Amniotic stem cell (primary cell): ENCODE results near the gene DYSF.

Source experiments
- DNase-seq: peaks from one replicate; lab custom pipeline; 2025; lab: John Stamatoyannopoulos, UW

The DYSF gene

DNA sequence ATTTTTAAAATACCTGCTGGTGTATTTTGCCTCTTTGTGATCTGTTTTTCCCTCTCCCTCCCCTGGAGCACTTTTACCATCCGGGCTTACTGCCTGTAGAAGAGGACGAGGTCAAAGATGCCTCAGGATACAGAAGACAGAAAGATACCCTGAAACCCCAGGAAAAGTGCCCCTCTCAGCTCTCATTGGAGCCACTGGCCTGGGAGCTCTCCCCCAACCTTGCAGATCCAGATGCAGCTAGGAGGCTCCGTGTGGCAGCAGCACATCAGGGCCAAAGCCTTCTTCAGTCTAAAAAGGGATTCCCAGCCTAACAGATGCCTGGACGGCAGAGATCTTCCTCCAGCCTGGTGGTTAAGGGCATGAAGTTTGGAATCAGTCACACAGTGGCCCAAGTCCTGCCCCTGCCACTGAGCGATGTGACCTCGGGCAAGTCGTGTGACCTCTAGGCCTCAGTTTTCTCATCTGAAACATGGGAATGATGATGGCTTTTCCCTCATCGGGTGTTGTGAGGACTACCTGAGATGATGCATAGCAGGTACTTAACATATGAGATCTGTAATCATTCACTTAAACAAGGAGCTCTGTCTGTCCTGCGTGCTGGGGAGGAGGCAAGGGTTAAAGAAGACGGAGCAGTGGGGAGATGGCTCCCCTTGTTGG lies 239.4 kb downstream of the DYSF start:
- DNase-seq = no peak

GRCh38 chr2:71693286-71694270 lies 240.2 kb downstream of the DYSF start:
- DNase-seq = no peak

DNA sequence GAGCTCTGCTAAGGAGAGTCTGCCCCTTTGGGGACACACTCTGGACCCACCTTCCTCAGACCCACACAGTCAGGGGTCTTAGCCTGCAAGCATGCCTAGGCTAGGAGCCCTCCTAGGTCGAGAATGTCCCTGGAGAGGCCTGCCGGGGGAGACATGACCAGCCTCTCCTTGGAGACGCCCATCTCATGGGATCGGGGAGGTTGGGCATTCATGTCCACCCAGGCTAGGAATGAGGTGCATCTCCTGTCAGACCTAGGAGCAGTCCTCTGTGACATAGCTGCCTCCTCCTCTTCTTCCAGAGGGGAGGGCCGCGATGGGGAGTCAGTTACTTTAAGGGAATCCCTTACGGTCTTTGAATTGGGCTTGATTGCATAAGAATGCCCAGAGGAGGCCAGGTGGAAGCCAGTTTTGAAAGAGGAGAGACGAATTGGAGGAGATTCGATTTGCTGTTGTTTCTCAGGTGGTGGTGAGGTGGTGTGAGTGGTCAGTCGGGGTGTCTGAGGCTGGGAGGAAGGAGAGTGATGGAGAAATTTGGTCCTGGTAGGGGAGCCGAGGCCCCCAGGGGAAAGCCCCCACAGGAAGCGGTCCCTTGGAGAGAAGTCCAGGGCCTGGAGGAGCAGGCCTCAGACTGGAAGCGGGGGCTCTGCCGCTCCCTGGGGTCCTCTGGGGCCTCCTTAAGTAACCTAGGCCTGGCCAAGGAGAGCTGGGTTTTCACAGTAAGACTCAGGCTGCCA lies 241.3 kb downstream of the DYSF start:
- DNase-seq = no peak

DNA sequence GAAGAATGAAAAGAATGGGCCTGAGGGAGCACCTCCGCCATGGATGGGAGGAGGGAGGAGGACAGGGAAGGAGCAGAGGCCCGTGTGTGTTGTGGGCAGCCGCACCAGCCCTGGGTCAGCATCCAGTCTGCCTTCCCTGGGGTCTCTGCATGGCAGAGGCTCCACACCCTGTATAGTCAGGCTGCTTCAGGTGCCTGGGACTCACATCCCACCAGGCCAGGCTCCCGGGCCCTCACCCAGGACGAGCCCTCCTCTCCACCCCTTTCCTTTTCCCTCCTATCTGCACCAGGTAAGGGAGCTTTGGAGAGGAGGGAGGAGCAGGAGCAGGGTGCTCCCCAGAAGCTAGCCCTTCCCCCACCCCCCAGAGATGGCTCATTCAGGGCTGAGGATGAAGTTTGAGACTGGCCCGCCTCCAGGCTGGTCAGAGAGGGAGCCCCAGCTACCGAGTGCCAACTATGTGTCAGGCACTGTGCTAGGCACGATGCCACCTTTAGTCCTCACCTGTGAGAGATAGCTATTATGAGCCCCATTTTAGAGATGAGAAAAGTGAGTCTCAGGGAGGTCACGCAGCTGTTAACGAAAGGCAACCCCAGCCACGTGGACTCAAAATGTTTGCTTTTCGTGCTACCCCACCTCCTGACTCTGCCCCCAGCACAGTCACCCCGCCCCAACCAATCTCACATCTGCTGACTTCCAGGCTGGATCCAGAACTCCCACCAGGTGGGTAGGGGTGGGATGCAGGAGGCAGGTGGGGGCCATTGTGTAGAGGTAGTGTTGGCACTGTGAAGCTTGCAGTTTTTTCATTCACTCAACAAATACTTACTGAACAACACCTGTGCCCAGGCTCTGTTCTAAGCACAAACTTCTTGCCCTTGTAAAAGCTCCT lies 242.1 kb downstream of the DYSF start:
- DNase-seq = no peak

- DNase-seq = no peak
Observed at GRCh38 chr2:71696381-71696780, 243.0 kb downstream of the DYSF start.

DNA sequence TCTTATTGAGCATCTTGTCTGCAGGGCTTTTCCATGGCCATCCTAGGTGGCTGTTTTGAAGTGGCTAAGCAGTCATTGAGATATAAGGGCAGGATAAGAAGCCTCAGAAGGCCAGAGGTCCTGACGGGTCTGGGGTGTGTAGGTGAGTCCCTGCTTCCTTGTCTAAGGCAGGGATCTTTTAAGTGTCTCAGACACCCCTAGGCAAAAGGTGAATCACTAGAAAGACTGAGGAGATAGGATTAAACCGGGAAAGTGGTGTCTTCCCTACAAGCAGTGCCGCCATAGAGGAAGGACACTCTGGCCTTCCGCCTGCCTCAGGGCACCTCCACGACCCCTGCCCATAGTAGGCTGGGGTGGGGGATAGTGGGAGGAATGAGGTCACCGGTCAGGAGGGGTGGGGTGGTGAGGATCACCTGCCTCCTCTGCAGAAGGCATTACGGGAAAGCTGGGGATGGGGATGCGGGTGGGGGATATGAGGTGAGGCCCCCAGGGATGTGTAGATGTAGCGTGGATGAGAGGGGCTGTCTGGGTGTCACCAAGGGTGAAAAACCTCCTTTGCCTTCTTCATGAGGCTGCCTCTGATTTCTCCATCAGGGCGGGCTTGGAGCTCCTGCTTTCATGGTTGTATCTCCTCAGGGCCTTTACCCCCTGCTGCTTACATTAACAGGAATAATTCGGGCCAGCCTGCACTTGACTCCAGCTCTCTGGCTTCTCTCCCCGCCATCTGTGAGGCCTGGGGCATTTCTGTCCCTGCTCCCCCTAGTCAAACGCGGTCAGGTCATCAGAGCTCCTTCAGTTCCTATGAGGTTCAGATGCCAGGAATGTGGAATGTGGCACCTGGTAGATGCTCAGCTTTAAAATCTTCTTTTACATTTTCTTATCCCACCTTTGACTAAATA lies 244.0 kb downstream of the DYSF start:
- DNase-seq = no peak

DNA sequence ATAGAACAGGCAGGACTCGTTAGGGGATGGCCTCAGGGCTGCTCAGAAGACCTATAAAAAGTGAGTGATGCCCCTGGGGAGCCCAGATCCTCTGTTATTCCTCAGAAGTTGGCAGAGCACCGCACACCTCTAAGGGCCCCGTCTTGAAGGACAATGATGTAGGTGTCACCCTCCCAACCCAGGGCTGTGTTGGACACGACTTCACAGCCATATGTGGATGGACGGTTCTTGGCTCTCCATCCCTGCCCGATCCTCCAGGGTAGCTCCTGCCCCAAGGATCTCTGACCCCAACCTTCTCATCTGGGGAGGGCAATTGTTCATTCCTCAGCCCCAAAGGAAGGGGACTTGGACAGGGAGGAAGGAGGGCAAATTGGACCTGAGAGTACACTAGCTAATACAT lies 246.1 kb downstream of the DYSF start:
- no peak for DNase-seq

- no peak for DNase-seq
Observed at GRCh38 chr2:71700041-71700657, 246.8 kb downstream of the DYSF start.

DNA sequence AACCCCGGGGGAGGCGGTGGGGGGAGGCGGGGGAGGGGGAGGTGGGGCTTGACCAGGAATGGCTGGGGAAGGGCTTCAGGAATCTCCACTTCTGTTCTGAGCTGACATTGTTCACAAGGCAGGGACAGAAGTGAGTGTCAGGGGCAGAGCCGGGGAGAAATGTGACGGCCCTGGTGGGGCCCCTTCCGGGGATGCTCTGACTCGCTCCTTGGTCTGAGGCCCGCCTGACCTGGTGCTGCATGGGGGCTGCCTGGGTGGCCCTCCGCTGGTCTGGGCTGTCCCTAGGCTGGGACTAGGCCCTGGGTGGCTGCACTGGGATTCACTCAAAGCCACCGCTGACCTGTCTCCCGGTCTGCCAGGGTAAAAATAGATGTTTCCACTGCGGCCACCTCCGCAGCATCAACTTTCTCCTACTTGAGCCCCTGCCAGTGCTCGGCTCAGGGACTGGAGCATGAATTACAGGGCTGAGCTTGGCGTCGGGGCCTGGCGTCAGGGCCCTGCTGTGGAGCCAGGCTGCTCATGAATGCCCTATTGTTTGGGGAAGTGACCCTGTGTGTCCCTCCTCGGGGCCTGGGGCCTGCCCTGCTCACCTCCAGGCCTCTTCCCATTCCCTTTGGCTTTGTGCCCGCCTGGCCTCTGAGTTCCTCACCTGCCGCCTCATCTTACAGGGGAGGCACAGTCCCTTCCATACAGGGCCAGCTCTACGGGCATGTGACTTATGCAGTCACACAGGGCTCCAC lies 247.5 kb downstream of the DYSF start:
- no peak for DNase-seq

- no peak for DNase-seq
Observed at GRCh38 chr2:71702071-71702970, 249.0 kb downstream of the DYSF start.

DNA sequence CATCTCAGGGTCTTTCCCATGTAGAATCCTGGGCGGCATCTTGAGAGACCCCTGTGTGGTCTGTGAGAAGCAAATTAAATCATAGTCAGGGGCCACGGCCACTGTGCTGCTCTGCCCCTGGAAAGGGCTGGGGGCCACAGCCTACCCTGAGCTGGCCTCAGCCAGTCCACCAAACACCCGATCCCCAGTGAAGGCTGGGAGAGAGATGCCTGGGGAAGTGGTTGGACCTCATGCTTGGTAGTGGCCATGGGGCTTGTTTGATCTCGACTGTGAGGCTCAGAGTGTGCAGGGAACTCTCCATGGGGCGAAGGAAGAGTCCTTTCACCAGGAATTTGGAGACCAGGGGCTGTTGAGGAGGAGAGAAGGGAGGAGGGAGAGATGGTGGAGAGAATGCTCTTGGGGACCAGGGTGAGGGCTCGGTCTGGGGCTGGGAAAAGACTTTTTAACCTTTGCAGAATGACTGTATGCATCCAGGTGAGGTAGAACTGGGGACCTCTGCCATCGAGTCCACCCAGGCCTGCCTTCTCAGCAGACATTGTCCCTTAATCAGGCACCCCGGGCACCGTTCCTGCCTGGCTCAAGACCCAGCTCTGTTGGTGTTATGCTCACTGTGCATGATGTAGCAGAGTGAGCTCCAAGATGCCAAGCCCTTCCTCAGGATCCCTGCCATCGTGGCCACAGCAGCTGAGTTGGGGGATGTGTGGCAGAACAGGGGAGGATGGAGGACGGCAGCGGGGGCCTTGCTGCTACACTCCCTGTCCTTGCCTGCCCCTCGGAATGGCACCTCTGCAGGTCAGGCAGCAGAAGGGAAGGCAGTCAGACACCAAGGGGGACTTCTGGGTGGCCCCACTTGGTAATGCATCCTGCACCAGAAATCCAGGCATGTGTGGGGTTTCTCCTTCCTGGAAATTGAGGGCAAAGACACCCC lies 249.9 kb downstream of the DYSF start:
- DNase-seq = no peak

DNA sequence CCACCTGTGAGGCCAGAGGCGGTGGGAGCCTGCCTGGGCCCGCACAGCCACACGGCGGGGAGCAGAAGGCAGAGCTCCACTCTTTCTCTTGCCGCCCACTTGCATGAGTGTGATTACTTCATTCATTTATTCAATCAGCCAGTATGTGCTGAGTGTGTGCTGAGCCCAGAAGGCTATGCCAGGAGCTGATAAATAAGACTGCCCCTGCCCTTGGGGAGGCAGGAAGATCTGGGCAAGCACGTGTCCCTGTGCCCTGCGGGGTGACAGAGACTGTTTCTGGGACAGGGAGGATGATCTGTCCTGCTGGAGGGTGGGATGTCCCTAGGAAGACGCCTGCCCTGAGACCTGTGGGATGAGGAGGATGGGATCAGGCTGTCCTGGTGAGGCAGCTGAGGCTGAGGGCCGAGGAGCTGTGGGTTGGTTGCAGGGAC lies 250.8 kb downstream of the DYSF start:
- no peak for DNase-seq

DNA sequence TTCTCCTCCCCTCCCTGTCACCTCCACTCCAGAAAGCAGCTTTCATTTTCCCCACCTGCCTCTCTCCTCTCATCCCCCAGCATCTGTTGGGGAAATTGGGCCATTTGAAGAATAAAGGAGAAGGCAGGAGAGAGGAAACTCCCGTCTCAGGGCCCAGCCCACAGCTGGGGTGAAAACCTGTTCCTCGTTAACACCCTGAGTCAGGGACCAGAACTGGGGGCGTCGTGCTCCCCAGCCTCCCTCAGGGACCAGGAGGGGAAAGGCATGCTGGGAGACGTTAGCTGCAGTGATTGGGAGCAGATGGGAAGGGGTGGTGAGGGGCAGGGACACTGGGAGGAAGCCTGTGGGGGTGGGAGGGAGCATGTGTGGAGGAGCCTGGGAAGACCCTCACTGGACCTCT lies 251.3 kb downstream of the DYSF start:
- DNase-seq = no peak

DNA sequence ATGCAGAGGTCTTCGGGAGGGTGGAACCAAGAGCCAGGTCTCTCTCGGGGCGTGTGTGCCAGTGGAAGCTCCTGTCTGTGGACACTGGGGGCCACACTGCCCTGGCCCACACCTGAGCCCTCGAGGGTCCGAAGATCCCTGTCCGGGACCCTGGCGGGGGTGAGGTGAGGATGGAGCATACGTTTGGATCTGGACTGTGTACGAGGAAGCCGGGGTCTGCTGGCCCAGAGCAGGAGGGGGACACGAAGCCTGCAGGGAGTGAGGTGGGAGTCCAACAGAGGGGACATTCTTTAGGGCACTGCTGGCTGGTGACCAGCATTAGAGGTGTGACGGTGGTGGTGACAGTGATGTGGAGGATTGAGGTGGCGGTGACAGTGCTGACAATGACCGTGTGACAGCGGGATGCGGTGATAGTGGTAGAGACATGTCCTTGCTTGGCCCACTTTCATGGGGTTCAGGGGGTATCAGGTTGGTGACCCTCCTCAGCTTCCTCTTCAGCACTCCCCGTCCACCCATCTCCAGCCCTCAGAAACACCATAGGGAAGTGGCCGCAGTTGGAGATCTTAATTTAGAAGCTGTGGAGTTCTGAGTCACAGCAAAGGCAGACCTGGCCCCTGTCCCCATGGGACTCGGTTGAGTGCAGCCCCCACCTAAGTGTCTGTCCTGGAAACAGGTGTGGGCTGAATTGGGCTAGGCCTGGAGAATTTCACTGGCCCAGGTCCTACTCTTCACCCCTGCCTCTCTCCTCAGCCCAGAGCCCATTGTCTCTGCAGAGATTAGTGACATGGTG lies 252.0 kb downstream of the DYSF start:
- no peak for DNase-seq

DNA sequence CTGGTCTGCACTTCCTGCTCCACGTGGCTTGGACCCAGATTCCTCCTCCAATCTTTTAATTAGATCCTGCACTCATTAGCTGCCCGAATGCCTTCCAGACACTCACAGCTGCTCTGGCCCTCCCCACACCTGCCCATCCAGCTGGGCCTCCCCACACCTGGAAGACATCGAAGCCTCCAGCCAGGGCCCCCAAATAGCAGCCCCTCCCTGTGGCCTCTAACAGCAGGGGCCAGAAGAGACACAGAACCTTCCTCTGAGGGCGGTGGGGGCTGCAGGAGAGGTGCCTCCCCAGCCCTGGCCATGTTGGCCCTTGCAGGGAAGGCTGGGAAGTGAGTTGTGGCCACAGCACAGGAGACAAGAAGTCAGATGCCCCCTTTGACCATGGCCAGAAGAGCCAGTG lies 252.8 kb downstream of the DYSF start:
- no peak for DNase-seq

DNA sequence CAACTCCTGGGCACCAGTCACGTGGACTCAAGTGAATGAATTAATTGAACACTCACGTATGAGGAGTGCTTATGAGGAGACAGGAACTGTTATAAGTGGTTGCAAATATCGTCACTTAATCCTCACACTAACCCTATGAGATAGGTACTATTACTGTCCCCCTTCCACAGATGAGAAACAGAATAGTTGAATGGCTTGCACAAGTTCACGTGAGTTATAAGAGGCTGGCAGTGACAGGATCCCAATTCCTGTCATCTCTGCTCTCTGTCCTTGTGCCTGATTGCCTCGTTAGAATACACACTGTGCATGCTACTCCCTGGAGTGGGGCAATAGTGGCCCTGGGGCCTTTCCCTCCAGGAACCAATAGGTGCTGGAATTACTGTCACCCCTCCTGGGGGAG lies 253.5 kb downstream of the DYSF start:
- no peak for DNase-seq
